GM21381 (cell line): ENCODE data around the gene PIEZO1.
A peak's percentile ranks its signal among the peaks of the same experiment; 100 is the strongest.
"Not testable (repeated sequence)": the region's sequence is repeated elsewhere in the genome, so short reads cannot be mapped to it uniquely, and the experiment has no call there.

Experiments used
- ATAC-seq: cut with Tn5 transposase; IDR thresholded peaks from one replicate; pipeline ENCODE4 v1.9.1; 2021; ENCODE audit warnings: mild to moderate bottlenecking, moderate library complexity; ENCODE audit not compliant: unreplicated experiment

The PIEZO1 gene

GRCh38 chr16:88784074-88784855, 755 bp downstream of the PIEZO1 start:
- ATAC-seq, result peak; percentile 8

- ATAC-seq, result no peak
Measured at GRCh38 chr16:88783391-88784073, 1.5 kb downstream of the PIEZO1 start.

DNA sequence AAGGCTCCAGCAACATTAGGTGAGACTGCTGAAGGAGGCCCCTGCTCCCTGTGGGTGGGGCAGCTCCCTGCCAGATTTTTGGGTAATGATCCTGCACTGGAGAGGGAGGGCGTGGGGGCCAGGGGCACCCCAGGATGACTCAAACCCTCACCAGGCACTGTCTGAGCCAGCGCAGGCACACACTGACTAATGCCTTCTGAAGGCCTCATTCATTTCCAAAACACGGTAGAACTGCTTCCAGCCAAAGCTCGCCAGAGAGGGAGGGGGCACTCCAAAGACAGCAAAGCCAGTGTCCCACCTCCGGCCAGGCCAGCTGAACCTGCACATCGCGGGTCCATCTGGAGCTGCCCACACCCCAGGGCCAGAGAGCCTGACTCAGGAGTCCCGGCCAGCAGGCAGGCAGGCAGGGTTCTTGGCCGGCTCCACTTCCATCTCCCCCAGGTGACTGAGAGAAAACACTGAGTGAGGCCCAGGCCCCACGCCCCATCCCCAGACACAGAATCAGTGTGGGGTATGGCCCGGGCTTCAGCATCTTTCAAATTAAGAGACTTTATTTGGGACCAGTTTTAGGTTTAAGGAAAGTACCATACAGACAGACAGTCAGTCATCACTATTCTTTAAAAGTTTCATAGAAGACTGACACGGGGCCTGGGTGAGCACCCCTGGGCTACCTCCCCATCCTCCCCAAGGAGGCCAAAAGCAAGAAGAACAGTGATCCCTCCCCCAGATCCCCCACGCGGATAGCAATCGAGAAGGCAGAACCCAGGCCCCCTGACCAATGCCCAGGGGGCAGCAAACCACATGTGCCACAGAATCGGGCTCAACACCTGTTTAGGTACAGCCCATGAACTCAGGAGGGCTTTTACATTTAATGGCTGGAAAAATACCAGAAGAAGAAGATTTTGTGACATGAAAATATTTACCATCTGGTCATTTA, 2.3 kb downstream of the PIEZO1 start:
- ATAC-seq, result no peak

- no peak for ATAC-seq
Measured at GRCh38 chr16:88781140-88782077, 3.6 kb downstream of the PIEZO1 start.

GRCh38 chr16:88780142-88781062, 4.6 kb downstream of the PIEZO1 start:
- no peak for ATAC-seq

GRCh38 chr16:88779406-88780141, 5.4 kb downstream of the PIEZO1 start:
- ATAC-seq, result no peak

DNA sequence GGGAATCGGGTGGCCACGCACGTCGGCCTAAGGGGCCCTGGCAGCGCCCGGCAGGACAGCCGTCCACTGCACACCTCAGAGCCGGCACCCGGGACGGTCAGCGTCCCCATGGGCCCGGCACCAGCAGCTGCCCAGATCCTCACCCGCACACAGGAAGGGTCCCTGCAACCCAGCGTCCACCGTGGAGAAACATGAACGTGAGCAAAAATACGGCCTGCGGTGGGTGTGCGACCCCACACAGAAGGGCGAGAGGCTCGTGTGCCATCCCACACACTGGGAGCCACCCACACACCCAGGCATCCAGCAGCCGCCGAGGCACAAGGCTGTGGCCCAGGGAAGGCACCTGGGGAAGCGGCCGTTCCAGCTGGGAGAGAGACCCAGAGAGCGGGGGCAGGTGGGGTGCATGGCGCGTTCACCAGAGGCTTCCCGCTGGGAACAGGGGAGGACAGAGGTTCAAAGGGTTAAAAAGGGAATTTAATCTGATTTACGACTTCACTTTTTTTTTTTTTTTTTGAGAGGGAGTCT, 6.4 kb downstream of the PIEZO1 start:
- no peak for ATAC-seq

GRCh38 chr16:88778271-88778525, 6.8 kb downstream of the PIEZO1 start:
- no peak for ATAC-seq

DNA sequence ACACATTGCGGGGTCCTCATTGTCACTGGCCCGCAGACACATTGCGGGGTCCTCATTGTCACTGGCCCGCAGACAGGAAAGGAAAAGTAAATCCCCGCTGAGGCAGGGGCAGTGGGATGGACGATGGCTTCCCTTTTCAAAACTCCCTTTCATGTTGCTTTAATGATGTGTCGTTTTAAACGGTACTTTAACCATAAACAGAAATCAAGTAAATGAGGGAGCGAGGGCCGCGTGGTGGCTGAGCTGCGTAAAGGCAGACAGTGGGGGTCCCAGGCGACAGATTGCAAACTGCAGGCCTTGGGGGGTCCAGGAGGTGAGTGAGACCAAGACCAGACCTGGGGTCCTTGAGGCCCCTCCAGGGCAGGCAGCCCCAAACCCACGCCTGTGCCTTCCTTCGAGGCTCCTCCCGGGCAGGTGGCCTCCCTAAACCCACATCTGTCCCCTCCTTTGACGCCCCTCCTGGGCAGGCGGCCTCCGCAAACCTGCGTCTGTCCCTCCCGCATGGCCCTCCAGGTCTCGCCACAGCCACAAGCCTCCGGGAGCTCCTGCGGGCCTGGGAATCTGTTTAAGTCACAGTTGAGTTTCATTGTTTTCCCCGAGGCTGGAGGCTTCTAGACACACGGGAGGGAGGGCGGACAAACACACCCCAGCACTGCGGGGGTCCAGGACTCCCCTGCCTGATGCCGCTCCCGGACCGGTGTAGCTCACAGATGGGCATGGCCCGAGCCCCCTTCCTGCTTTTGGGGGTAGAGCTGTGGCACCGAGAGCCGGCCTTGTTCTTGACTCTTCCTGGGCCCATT, 7.3 kb downstream of the PIEZO1 start:
- no peak for ATAC-seq

- ATAC-seq, result no peak
Measured at GRCh38 chr16:88775825-88776224, 9.2 kb downstream of the PIEZO1 start.

DNA sequence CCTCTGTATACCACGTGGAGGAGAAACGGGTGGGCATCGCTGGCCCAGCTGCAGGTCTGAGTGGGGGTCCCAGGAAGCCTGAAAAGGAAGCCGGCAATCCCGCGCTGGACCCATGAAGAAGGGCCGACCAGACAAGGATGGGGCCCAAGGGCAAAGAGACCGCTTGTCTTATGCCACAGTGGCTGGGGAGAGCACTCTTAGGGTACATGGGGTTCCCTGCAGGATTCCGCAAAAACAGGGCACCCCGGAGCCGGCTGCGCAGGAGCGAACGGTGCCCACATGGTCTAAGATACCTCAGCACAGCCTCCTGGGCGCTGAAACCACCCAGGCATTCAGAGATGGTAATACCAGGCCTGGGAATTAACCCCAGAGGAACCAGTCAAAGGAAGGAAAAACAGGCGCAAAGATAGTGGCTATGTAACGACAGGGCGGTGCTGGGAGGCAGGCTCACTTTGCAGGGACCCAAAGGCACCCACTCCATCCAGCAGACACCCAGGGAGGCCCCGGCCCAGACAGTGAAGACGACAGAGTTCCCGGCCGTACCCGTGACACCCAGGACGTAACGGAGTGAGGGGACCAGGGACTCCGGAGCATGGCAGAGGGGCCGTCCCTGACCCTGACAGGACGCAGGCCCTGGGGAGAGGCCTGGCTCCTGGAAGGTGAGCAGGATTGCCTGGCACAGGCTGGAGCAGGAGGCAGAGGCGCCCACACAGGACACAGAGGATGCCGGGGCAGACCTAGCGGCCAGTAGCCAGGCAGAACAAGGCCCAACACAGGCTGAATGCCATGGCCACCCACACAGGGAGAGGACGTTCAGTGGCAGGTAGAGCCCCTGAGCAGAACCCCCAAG, 10.3 kb downstream of the PIEZO1 start:
- no peak for ATAC-seq

DNA sequence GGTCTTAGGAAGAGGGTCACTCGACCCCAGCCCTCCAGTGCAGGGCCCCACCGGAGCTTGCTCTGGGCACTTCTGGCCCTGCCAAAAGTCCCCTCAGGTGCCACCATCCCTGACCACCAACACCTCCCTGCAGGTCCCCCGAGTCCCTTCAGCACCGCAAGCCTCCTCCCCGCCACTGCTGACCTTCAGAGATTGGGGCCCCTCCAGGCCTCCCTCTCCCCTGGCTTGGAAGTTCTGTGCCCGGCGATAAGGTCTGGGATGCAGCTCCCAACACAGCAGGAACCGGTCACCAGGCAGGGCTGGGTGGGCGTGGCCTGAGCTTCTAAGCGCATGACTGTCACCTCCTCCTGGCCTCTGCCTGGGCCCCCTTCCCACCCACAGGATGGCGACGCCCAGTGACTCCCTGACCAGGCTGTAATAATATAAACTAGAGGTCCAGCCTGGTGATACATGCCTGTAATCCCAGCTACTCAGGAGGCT, 11.2 kb downstream of the PIEZO1 start:
- no peak for ATAC-seq

DNA sequence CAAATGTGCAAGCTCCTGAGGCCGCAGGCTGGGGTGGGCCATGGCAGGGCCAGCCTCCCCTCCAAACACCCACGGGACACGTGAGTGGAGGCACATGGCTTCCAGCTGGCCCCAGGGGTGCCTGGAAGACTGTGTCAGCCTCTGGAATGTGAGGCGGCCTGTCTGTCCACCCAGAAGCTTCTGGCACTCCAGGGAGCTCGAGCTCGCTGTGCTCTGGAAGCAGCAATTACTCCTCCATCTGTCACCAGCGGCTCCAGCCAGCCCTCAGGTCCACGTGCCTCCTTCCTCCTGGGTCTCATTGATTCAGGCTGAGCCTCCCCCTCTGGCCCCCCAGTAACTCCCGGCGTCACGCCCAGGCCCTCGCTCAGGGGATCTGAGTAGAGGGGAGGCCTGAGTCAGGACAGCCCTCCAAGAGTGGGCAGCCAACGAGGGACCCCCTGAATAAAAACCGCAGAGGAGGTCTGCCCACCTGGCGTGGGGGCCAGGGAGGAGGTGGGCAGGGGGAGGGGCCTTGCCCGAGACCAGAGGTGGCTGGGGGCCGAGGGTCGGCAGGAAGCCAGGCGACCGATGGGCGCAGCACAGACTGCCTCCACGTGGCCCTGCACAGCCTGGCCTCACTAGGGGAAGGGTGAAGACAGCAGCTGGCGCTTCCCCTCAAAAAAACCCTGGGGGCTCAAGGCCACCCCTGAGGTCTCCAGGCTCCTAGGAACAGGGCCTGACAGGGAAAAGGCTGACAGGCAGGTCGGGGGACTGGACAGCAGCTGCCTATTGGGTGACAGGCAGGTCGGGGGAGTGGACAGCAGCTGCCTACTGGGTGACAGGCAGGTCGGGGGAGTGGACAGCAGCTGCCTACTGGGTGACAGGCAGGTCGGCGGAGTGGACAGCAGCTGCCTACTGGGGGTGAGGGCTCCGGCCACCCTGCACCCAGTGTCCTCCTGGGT, 11.9 kb downstream of the PIEZO1 start:
- no peak for ATAC-seq

- ATAC-seq, result not testable (repeated sequence)
Measured at GRCh38 chr16:88771781-88772180, 13.2 kb downstream of the PIEZO1 start.

DNA sequence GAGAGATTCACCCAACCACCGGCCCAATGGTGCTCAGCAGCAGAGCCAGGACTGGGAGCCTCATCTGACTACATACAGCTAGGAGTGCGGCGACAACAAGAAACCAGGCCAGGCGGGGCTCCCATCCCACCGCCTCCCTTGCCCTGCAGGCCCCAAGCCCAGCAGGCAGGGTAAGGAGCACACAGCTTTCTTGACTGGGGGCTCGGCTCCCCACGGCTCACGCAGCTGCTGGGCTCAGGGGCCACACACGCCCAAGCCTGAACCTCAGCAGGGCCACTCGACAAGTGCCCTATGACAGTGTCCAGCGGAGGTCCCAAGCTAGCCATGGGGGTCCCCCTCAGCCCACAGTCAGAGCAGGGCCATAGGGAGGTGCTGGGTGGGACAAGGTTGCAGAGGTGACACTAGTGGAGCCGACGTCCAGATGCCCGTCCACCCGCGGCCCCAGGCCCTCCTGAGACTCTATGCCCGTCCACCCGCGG, 13.7 kb downstream of the PIEZO1 start:
- no peak for ATAC-seq
